Gastrocnemius medialis (tissue), 4 donors: ENCODE results near the gene GNAQ.

ENCODE experiments used
- CTCF ChIP-seq, 5 experiments: fragments of 450-650 bp in 3 of 5; fragments of 200-600 bp in 2 of 5; sonication (generic) in 2 of 5; IDR thresholded peaks in 4 of 5; conservative IDR thresholded peaks in 1 of 5; 1 replicate in 4 of 5; 2 replicates in 1 of 5; pipeline ENCODE4 v1.5.1; 2016 to 2019; ENCODE audit warnings: antibody characterized with exemption in 5 of 5, mild to moderate bottlenecking in 3 of 5, moderate library complexity in 3 of 5
- POLR2A ChIP-seq, 2 donors: fragments of 450-650 bp; IDR thresholded peaks; one replicate each; pipeline ENCODE4 v1.6.1; 2017; ENCODE audit warnings: antibody characterized with exemption in 2 of 2, mild to moderate bottlenecking in 2 of 2, moderate library complexity in 2 of 2

- TF ChIP-seq CTCF (IDR thresholded peaks at IDR 0.05 in 4 of 5, conservative IDR thresholded peaks at IDR 0.05 in 1 of 5) (no peak), POLR2A (IDR thresholded peaks at IDR 0.05) (no peak)
These were observed 71.1 kb downstream of the GNAQ start for GRCh38 chr9:77960356-77961153.
